Thyroid gland (tissue), 4 donors: ENCODE results near the gene DOCK3.

Experiments used
- CTCF ChIP-seq, 6 experiments: fragments of 200-600 bp in 3 of 6; fragments of 450-650 bp in 3 of 6; sonication (generic) in 3 of 6; IDR thresholded peaks; one replicate each; pipeline ENCODE4 v1.5.1; 2016 to 2019; ENCODE audit warnings: antibody characterized with exemption in 6 of 6, mild to moderate bottlenecking in 2 of 6, inconsistent platforms in 1 of 6, moderate library complexity in 1 of 6
- POLR2A ChIP-seq, 2 donors: fragments of 450-650 bp; IDR thresholded peaks; one replicate each; pipeline ENCODE4 v1.6.1; 2017; ENCODE audit warnings: antibody characterized with exemption in 2 of 2, mild to moderate bottlenecking in 2 of 2, moderate library complexity in 1 of 2

GRCh38 chr3:50658831-50659230 is 15.9 kb upstream of the DOCK3 start:
- TF ChIP-seq POLR2A (IDR thresholded peaks at IDR 0.05) (no peak), CTCF (IDR thresholded peaks at IDR 0.05) (no peak)
